H1 (cell line): ENCODE results near the gene PLCL2. TPM values are rescaled to one million over a fixed set of nuclear protein-coding genes. Genes with fewer than 3 reads are reported as not detected.

Experiments used
- GABPA ChIP-seq: IDR thresholded peaks from 2 replicates; pipeline ENCODE4 v1.6.1; 2011; ENCODE audit warnings: mild to moderate bottlenecking, low read length, moderate library complexity, borderline replicate concordance; ENCODE audit not compliant: insufficient read depth
- POLR2A ChIP-seq, 2 experiments: IDR thresholded peaks; 1 replicate in 1 of 2; 2 replicates in 1 of 2; pipeline ENCODE4 v1.6.1; 2011; ENCODE audit warnings: low read depth in 2 of 2, low read length in 2 of 2, mild to moderate bottlenecking in 2 of 2; ENCODE audit errors: control extremely low read depth in 1 of 2
- SAP30 ChIP-seq: fragments of 300-600 bp; sonication (generic); IDR thresholded peaks from 2 replicates; pipeline ENCODE4 v1.7.1; 2012; ENCODE audit warnings: low read length, moderate library complexity, mild to moderate bottlenecking, inconsistent platforms; ENCODE audit not compliant: insufficient read depth, insufficient replicate concordance
- polyA plus RNA-seq, 7 experiments: library from polyadenylated mRNA; depleted of rRNA in 3 of 7; stranded (reverse) in 5 of 7; unstranded in 2 of 7; fragments of >200 nt in 5 of 7; fragments of 200-250 nt in 2 of 7; gene quantifications; 1 replicate in 5 of 7; 2 replicates in 1 of 7; 4 replicates in 1 of 7; pipeline versions ENCODE4 v1.2.1 to v1.2.3, GENCODE V29; 2011 to 2013; ENCODE audit warnings: missing spikeins in 2 of 7, mixed read lengths in 2 of 7
- total RNA-seq: library from RNA; stranded (reverse); fragmentation: NEBNext Ultra II Directional; extraction: Animal tissue kit (Norgen Biotek cat#: 25700); gene quantifications from 2 replicates; pipeline ENCODE4 v1.2.1, GENCODE V29; 2021

The PLCL2 gene
- total and polyA plus RNA-seq, 2 of the 8 experiments (the other 6 are each of a cell fraction or from before 2014, with no cell fraction given): 3.5 to 6.8 TPM

GRCh38 chr3:16935781-16936180, 51.0 kb downstream of the PLCL2 start (continued):
- TF ChIP-seq SAP30: no peak
- TF ChIP-seq GABPA: no peak
- TF ChIP-seq POLR2A (IDR thresholded peaks at IDR 0.05; ENCODE audit: control extremely low read depth in 1 of 2, low read depth in 2 of 2, low read length in 2 of 2): no peak
